Mucosa of gallbladder (tissue), 1 donor: ENCODE measurements around the gene DOHH. TPM values are rescaled to one million over a fixed set of nuclear protein-coding genes. Genes with fewer than 3 reads are reported as not detected.
"Not testable (repeated sequence)": the region's sequence is repeated elsewhere in the genome, so short reads cannot be mapped to it uniquely, and the experiment has no call there.

Experiments used
- DNase-seq: peaks from one replicate; pipeline ENCODE4 v3.0.0-alpha.2; 2020; ENCODE audit warnings: low spot score
- total RNA-seq: library from RNA; stranded (reverse); gene quantifications from one replicate; pipeline ENCODE4 v1.2.1, GENCODE V29; 2021
- donor health status: DM: no; HTN: no; CAD: no.

Gene DOHH
- total RNA-seq, 1 donor from 2014 or later = 11.6 TPM

DNA sequence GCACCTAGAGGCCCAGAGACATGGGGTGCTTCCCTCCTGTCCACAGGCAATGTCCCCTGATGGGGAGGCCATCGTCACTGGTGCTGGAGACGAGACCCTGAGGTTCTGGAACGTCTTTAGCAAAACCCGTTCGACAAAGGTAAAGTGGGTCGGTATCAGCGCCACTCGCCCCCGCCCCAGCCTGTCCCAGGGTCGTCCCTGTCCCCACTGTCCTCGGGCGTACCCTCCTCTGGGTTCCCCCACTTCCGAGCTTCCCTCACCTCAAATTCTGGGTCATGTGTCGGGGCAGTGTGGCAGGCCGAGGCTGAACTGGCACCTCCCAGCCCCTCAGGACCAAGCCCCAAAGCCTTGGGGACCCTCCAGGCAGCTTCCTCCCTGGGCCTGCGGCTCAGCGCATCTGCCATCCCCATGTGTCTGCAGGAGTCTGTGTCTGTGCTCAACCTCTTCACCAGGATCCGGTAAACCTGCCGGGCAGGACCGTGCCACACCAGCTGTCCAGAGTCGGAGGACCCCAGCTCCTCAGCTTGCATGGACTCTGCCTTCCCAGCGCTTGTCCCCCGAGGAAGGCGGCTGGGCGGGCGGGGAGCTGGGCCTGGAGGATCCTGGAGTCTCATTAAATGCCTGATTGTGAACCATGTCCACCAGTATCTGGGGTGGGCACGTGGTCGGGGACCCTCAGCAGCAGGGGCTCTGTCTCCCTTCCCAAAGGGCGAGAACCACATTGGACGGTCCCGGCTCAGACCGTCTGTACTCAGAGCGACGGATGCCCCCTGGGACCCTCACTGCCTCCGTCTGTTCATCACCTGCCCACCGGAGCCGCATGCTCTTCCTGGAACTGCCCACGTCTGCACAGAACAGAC is 34.1 kb upstream of the DOHH start:
- no peak for DNase-seq

DNA sequence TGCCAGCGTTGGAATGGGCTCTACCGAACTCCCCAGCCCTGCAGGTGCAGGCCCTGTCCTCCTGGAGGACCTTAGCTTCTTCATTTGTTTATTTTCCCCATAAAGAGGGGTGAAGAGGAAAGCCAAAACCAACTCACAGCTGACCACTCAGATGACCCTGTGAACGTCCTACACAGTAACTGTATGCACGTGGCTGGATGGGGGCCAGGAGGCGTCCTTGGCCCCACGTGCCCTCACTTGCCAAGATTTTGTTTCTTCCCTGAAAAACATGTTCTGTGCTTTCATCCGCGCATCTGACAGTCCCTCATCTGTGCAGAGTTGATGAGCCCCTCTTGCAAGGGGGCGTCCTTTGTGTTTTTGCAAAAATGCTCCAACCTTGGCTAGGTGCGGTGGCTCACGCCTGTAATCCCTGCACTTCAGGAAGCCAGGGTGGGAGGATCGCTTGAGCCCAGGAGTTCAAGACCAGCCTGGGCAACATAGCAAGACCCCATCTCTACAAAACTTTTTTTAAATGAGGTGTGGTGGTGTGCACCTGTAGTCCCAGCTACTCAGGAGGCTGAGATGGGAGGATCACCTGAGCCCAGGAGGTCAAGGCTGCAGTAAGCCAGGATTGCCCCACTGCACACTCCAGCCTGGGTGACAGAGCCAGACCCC is 33.2 kb upstream of the DOHH start:
- DNase-seq = no peak

DNA sequence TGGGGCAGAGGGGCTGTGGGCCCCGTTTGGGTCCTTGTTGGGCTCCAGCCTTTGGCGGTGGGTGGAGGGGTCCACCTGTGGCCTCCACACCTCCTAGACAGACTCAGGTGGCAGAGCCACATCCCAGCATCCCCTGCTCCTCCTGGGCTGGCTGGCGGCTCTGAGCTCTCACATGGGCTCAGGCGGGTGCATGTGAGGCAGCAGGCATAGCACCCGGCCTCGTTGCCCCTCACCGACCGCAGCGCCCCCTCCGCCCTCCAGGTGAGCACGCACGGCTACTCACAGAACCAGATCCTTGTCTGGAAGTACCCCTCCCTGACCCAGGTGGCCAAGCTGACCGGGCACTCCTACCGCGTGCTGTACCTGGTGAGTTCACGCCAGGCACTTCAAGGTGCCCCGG is 32.6 kb upstream of the DOHH start:
- DNase-seq = no peak

DNA sequence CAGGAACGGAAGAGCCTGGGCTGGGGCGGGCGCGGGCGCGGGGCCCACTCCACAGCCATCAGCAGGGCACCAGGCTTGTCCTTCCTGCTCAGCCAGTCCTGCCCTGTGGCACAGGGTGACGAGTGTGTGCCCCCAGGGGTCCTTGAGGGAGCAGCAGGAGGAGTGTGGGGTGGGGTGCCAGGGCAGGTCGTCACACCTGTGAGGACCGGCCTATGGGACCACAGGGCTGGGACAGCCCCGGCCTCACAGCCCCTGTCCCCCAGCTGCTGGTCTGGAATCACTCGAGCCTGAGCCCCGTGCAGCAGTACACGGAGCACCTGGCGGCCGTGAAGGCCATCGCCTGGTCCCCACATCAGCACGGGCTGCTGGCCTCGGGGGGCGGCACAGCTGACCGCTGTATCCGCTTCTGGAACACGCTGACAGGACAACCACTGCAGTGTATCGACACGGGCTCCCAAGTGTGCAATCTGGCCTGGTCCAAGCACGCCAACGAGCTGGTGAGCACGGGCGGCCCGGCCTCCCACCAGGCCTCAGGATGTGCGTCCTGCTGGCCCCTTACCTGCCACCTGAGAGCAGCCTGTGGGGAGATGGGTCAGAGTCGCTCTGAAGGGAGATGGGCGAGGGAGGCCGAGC is 31.8 kb upstream of the DOHH start:
- DNase-seq = no peak

DNA sequence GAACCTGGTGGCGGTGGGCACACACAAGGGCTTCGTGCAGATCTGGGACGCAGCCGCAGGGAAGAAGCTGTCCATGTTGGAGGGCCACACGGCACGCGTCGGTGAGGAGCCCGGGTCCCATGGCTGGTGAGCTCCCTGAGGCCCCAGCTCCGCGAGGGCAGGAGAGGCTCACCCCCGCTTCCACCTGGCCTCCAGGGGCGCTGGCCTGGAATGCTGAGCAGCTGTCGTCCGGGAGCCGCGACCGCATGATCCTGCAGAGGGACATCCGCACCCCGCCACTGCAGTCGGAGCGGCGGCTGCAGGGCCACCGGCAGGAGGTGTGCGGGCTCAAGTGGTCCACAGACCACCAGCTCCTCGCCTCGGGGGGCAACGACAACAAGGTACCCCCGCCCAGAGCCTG is 31.2 kb upstream of the DOHH start:
- no peak for DNase-seq

DNA sequence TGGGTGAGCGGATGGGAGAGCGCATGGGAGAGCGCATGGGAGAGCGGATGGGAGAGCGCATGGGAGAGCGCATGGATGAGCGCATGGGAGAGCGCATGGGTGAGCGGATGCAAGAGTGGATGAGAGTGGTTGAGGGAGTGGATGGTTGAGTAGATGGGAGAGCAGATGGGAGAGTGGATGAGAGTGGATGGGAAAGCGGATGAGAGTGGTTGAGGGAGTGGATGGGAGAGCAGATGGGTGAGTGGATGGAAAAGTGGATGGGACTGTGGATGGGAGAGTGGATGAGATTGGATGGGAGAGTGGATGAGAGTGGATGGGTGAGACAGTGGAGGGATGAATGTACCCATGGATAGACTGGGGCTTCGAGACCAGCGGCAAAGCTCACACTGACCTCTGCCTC is 29.9 kb upstream of the DOHH start:
- DNase-seq = no peak

DNA sequence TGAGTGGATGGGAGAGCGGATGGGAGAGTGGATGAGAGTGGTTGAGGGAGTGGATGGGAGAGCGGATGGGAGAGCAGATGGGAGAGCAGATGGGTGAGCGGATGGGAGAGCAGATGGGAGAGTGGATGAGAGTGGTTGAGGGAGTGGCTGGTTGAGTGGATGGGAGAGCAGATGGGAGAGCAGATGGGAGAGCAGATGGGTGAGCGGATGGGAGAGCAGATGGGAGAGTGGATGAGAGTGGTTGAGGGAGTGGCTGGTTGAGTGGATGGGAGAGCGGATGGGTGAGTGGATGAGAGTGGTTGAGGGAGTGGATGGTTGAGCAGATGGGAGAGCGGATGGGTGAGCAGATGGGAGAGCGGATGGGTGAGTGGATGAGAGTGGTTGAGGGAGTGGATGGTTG is 28.8 kb upstream of the DOHH start:
- DNase-seq = not testable (repeated sequence)

DNA sequence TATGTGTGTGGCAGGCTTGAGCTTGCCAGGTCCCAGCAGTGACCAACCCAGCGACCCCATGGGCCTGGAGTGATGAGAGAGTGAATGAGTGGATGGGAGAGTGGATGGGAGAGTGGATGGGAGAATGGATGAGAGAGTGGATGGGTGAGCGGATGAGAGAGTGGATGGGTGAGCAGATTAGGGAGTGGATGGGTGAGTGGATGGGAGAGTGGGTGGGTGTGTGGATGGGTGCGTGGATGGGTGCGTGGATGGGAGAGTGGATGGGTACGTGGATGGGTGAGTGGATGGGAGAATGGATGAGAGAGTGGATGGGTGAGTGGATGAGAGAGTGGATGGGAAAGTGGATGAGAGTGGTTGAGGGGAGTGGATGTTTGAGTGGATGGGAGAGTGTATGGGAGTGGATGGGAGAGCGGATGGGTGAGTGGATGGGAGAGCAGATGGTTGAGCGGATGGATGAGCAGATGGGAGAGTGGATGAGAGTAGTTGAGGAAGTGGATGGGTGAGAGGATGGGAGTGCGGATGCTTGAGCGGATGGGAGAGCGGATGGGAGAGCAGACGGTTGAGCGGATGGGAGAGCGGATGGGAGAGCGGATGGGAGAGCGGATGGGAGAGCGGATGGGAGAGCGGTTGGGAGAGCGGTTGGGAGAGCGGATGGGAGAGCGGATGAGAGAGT is 28.2 kb upstream of the DOHH start:
- DNase-seq = no peak

DNA sequence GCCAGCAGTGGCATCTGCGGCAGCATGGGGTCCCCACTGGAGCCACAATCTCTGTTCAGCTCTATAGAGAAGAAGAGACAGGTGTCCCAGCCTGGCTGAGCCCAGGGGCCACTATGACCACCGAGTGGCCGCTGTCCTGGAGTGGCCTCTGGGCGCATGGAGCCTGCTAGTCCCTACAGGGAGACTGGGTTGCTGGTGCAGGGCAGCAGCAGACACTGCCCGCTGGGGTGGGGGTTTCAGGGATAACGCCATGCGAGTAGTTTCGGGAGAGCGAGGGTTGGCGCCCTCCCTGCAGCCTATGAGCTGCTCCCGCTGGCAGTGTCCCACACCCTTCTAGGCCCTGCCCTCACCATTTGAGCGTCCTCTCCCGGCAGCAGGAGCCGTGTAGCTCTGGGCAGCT is 27.6 kb upstream of the DOHH start:
- DNase-seq = no peak

DNA sequence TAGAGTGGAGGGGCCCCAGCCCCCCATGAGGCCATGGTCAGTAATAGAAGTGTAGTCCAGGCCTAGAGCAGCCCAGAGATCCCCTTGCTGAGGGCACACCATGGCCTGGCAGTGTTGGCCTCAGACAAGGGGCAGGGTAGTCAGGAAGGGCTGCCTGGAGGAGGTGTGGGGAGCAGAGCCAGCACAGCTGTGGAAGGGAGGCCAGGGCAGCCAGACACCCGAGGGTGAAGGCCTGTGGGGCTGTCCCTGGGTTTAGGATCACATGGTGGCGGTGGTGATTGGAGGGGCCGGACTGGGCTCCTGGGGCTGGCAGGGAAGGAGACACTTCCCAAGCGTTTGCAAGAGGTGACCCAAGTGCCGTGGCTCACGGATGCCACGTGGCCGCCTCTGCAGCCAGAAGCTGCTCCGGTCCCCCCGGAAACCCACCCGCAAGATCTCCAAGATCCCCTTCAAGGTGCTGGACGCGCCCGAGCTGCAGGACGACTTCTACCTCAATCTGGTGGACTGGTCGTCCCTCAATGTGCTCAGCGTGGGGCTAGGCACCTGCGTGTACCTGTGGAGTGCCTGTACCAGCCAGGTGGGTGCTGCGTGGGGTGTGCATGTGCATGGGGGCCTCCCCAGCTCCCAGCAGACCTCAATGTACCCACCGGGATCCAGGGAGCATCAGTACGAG is 26.9 kb upstream of the DOHH start:
- no peak for DNase-seq

DNA sequence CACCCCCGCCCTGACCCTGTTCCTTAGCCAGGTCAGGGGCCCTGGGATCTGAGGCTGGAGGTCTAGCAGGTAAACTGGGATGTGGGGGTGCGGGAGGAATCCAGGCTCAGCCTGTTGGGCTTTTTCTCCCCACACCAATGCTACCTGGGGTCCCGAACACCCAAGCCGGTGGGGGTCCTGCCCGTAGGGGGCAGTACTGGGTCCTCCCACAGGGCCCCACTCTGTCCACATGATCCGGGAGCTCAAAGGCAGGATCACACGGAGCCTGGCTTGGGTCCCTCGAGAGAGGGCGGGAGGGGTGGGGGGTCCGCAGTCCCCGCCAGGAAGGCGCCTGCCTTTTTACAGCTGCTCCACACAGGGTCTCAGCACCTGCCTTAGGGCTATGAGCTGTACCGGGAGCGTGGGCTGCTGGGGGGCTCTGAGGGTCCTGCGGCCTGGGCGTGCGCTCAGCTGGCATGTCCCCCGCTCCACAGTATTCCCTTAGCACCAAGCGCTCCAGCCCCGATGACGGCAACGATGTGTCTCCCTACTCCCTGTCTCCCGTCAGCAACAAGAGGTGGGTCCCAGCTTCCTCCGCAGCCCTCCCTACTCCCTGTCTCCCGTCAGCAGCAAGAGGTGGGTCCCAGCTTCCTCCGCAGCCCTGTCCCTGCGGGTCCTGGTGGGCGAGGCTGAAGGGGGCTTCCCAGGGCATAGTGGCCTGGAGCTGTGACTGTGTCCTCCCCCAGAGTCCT is 26.2 kb upstream of the DOHH start:
- no peak for DNase-seq

DNA sequence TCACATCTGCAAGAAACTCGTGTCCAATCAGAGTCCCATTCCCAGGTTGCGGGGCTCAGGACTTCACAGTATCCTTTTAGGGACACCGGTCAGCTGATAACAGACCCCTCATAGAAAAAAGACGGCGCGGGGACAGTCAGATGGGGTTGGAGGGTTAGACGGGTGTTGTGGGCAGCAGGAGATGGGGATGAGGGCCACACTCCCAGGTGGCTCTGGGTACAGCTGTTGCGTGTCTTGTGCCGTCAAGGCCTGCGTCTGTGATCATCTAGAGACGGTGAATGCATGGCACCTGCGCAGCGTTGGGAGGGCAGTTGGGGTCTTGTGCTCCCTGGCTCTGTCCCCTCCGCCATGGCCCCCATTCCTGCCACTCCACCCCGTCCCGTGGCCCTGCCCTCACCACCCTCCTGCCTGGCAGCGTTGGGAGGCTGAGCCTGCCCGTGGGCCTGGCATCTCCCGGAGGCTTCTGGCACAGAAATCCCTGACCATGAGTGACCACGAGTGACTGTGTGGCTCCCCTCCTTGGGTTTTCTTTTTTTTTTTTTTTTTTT is 24.5 kb upstream of the DOHH start:
- no peak for DNase-seq

DNA sequence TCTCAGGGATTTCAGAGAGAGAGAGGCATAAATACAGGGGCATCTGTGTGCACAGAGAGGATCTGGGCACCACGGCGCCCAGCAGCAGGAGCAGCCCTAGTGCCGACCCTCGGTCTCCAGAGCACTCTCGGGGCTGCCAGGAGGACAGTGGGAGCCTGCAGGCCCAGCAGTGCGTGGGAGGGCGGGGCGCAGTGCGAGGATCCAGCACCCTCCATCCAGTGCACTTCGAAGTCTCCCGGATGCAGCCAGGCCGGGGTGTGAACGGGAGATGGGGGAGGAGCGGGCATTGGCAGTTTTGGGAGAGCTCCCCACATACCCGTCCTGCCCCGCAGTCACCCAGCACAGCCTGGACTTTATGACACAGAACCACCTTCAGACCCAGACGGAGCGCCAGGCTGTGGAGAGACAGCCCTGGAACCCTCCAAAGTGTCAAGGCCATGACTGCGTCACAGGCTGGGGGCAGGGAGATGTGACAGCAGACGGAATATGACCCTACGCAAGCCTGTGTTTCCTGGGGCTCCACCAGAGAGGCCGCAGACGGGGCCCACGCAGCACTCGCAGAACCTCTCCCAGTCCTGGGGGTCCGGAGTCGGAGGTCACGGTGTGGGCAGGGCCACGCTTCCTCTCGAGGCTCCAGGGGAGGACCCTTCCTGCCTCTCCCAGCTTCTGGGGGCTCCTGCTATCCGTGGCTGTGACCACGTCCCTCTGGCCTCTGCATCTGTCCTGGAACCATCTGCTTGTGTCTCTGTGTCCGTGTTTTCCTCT is 23.8 kb upstream of the DOHH start:
- DNase-seq = no peak

DNA sequence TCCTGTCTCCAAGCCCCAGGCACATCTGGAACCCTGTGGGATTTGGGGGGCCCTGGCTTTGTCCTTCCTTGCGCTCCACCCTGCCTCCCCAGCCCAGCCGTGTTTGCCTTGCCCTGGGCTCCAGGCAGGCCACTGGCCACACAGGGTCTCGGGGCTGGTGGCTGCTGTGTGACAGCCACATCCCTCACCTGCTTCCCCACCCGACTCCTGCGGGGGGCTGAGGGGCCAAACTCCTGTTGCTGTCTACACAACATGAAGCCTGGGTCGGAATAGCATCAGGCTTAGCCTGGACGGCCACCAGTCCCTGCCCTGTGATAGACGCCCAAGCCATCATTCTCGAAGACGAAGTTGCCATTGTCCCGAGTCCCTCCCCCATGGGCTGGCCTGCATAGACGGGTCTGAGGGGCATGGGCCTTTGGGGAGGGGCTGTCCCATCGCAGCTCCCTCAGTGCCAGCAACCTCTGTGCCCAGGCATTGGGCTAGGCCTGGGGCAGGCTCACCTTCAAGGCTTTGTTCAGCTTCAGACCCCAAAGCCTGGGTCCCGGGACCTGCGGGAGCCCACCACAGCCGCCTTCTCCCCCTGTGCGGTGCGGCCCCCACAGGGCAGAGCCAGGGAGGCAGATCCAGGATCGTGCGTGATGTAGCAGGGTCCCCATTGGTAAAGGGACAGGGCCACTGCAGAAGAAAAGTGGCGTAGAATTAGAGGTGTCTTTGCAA is 23.0 kb upstream of the DOHH start:
- no peak for DNase-seq

DNA sequence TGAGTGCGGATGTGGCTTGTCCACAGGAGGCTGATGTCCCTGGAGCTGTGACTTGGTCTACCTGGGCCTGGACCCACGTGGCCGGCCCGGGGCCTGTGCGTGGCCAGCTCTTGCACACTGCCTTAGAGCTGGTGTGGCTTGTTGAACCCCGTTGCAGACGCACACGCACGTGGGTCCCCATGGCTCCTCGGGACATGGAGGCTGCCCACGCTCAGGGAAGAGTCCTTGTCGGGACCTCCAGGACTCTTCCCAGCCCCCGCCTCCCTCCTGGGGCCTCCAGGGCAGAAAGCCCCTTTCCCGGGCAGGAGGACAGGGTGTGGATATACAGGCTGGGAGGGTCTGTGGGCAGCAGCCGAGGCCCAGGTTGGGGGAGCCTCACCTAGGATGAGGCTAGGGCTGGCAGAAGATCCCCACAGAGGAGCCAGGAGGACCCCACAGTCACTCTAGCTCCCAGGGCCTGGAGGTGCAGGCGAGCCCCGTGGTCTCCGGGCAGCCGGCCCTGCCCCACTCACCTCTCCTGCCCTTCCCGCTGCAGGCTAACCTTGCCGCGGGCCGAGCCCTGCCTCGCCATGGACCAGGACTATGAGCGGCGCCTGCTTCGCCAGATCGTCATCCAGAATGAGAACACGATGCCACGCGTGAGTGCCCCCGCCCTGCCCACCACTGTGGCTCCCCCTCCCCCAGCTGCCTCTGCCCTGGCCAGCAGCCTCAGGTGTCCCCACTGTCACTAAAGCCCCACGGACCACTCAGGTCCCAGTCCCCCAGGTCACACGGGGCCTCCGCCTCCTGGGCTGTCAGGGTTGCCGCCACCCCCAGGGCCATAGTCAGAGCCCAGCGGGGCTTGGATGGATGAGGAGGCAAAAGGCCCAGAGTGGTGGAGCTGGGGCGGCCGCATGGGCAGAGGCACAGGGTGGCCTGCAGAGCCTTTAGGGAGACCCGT is 22.2 kb upstream of the DOHH start:
- DNase-seq = no peak

DNA sequence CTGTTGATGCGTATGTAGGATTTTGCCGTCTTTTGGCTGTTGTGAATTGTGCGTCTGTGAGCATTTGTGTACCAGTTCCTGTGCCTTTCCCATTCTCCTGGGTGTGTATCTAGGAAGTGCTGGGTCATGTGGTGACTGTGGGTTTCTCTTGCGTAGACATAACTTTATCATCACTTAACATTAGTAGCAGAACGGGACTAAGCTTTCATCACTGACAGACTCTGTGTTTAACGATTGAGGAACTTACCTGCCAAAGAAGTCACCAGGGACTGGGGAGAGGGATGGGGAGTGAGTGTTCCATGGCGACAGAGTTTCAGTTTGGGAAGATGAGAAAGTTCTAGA is 20.6 kb upstream of the DOHH start:
- no peak for DNase-seq

DNA sequence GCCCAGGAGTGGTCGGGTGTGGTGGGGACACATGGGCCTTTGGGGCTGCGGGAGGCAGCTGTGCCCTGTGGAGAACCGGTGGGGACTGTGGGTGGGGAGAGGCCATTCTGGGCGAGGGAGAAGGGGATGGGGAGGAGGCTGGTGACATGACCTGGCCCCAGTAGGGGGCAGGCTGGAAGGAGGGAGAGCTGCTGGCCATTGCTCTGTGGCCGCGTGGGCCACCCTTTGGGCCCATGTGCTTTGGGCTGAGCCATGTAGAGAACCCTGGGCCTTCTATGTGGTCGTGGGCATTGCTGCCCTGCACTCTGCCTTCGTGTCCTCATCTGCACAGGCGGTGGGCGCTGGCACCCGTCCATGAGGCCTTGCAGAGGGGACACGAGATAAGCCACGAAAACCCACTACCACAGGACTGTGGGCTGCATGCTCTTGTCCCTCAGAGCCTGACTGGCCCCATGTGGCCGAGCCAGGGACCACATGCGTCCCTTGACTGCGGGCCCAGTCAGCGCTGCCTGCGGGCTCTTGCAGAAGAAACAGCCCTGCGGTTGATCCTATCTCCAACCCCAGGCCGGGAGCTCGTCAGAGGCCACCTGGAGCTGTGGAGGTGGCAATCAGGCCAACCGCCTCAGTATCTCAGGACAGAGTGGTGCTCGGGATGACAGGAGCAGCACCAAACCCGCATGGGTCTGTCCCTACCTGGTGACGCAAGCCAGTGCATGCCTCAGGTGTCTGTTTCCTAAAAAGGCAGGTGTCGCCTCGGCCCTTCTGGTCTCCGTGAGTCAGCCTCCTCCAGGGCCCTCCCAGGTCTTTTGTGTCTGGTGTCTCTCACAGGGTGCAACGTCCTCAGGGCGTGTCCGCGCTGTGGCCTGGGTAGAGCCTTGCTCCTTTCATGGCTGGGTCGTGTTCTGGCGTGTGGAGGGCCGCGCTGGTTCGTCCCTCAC is 20.0 kb upstream of the DOHH start:
- peak; percentile 70 for DNase-seq
